A549 (cell line): ENCODE data around the gene ZNF846. TPM values are rescaled to one million over a fixed set of nuclear protein-coding genes. Genes with fewer than 3 reads are reported as not detected.
A peak's percentile ranks its signal among the peaks of the same experiment; 100 is the strongest.
"Not testable (repeated sequence)": the region's sequence is repeated elsewhere in the genome, so short reads cannot be mapped to it uniquely, and the experiment has no call there.

Source experiments
- ATAC-seq, 2 experiments: fragments of 200-7000 bp in 1 of 2; fragments of >200 bp in 1 of 2; cut with Nextera tagmentation in 1 of 2; cut with Tn5 transposase in 1 of 2; 3 replicates each; pipeline versions ENCODE4 v1.8.0 to v1.9.1; 2018 to 2020; ENCODE audit warnings: mild to moderate bottlenecking in 1 of 2, moderate library complexity in 1 of 2
- CTCF ChIA-PET: fragments of 300-600 bp; sonication (Branson Sonifier 250); formaldehyde crosslinking; extraction: SDS; loops from one replicate; lab custom pipeline; 2021; ENCODE audit warnings: antibody characterized with exemption, inconsistent platforms; lab: Yijun Ruan, JAX
- POLR2A ChIA-PET: fragments of 350-600 bp; formaldehyde crosslinking; extraction: SDS; loops from one replicate; lab custom pipeline; 2021; ENCODE audit warnings: antibody characterized with exemption, inconsistent platforms; lab: Yijun Ruan, JAX
- DNase-seq, 2 experiments: peaks; one replicate each; pipeline versions ENCODE4 v3.0.0 to v3.0.0-alpha.2; 2011 to 2016; ENCODE audit warnings: low read depth in 1 of 2, low spot score in 1 of 2
- FAIRE-seq: peaks from 2 replicates; lab custom pipeline; 2011; peaks lifted over from hg19 to GRCh38; lab: Jason Lieb, UNC
- H3K27ac ChIP-seq, 2 experiments: fragments of >200 bp; sonication (Bioruptor Twin); formaldehyde crosslinking; 3 replicates each; pipeline ENCODE4 v1.5.1; 2016 to 2017
- H3K4me1 ChIP-seq: fragments of >200 bp; sonication (Bioruptor Twin); formaldehyde crosslinking; 3 replicates; pipeline ENCODE4 v1.6.1; 2016
- H3K4me2 ChIP-seq: fragments of >200 bp; sonication (Bioruptor Twin); formaldehyde crosslinking; 3 replicates; pipeline ENCODE4 v1.6.1; 2016
- H3K4me3 ChIP-seq: fragments of >200 bp; sonication (Bioruptor Twin); formaldehyde crosslinking; 3 replicates; pipeline ENCODE4 v1.5.1; 2016
- H3K9me3 ChIP-seq: fragments of >200 bp; sonication (Bioruptor Twin); formaldehyde crosslinking; 3 replicates; pipeline ENCODE4 v1.6.1; 2016
- CBX2 ChIP-seq: fragments of 200-600 bp; sonication (generic); IDR thresholded peaks from 2 replicates; pipeline ENCODE4 v1.6.1; 2016; ENCODE audit warnings: low read depth, mild to moderate bottlenecking, borderline replicate concordance
- CBX8 ChIP-seq: fragments of 200-600 bp; sonication (generic); IDR thresholded peaks from 2 replicates; pipeline ENCODE4 v1.6.1; 2016
- CHD2 ChIP-seq: fragments of 150-350 bp; IDR thresholded peaks from 2 replicates; pipeline ENCODE4 v1.6.1; 2014; ENCODE audit warnings: low read length; ENCODE audit not compliant: partially characterized antibody
- HDAC2 ChIP-seq: fragments of 200-600 bp; sonication (generic); IDR thresholded peaks from 2 replicates; pipeline ENCODE4 v1.6.1; 2016
- HOXB5 ChIP-seq: fragments of 250-450 bp; sonication (Bioruptor Pico); IDR thresholded peaks from 2 replicates; pipeline ENCODE4 v1.5.0; 2020; ENCODE audit warnings: mild to moderate bottlenecking, moderate library complexity
- JUNB ChIP-seq: fragments of >200 bp; sonication (Bioruptor Twin); formaldehyde crosslinking; IDR thresholded peaks from 2 replicates; pipeline ENCODE4 v1.6.1; 2016
- MAX ChIP-seq: IDR thresholded peaks from 2 replicates; pipeline ENCODE4 v1.6.1; 2012
- NPAS2 ChIP-seq: fragments of 250-450 bp; sonication (Bioruptor Pico); IDR thresholded peaks from 2 replicates; pipeline ENCODE4 v1.8.0; 2022; ENCODE audit warnings: mild to moderate bottlenecking, moderate library complexity, borderline replicate concordance
- PHF8 ChIP-seq: fragments of 200-600 bp; sonication (generic); IDR thresholded peaks from 2 replicates; pipeline ENCODE4 v1.6.1; 2016; ENCODE audit warnings: low read depth, mild to moderate bottlenecking, antibody characterized with exemption, moderate library complexity, borderline replicate concordance
- POLR2AphosphoS2 ChIP-seq: conservative IDR thresholded peaks from 2 replicates; pipeline ENCODE4 v1.6.1; 2012; ENCODE audit warnings: low read length, improper control_type of control experiment, inconsistent platforms
- RARB ChIP-seq: fragments of 250-450 bp; sonication (Bioruptor Pico); IDR thresholded peaks from 2 replicates; pipeline ENCODE4 v1.8.0; 2021; ENCODE audit warnings: mild to moderate bottlenecking, moderate library complexity
- RCOR1 ChIP-seq: fragments of 150-350 bp; IDR thresholded peaks from 2 replicates; pipeline ENCODE4 v1.6.1; 2014; ENCODE audit warnings: antibody characterized with exemption, low read length, low read depth
- SREBF2 ChIP-seq: fragments of 450-650 bp; IDR thresholded peaks from 2 replicates; pipeline ENCODE4 v1.6.1; 2014; ENCODE audit warnings: mild to moderate bottlenecking, moderate library complexity
- USF2 ChIP-seq: fragments of 450-650 bp; IDR thresholded peaks from 2 replicates; pipeline ENCODE4 v1.6.1; 2014; ENCODE audit warnings: antibody characterized with exemption
- ZFP36 ChIP-seq: fragments of 450-650 bp; IDR thresholded peaks from 2 replicates; pipeline ENCODE4 v1.6.1; 2014; ENCODE audit warnings: borderline replicate concordance; ENCODE audit not compliant: partially characterized antibody
- ZNF302 ChIP-seq: fragments of 250-450 bp; sonication (Bioruptor Pico); IDR thresholded peaks from 2 replicates; pipeline ENCODE4 v1.9.0; 2021; ENCODE audit warnings: inconsistent platforms, mild to moderate bottlenecking, moderate library complexity
- ZSCAN20 ChIP-seq: fragments of 250-450 bp; sonication (Bioruptor Pico); IDR thresholded peaks from 2 replicates; pipeline ENCODE4 v1.8.0; 2022; ENCODE audit warnings: mild to moderate bottlenecking, moderate library complexity
- WGBS: methylation state at CpG from one replicate; pipeline ENCODE4 v1.1.6; 2017; ENCODE audit errors: missing lambda C conversion rate; 5-methylcytosine and 5-hydroxymethylcytosine counted together
- polyA plus RNA-seq, 4 experiments: library from polyadenylated mRNA; depleted of rRNA in 3 of 4; stranded (reverse); fragments of >200 nt; fragmentation: RNase III in 1 of 4; extraction: RNeasy Plus Mini Kit Qiagen cat#74134 plus additional on column Dnase treatment in 1 of 4; gene quantifications; 2 replicates in 3 of 4; 3 replicates in 1 of 4; pipeline ENCODE4 v1.2.3, GENCODE V29; 2011 to 2017
- TF ChIP-seq, protein P1 (sequence below): IDR thresholded peaks from 2 replicates; pipeline ENCODE4 v1.6.1; 2012
- TF ChIP-seq, protein P2 (sequence below): fragments of 250-450 bp; sonication (Bioruptor Pico); IDR thresholded peaks from 2 replicates; pipeline ENCODE4 v1.5.0; 2021; ENCODE audit warnings: mild to moderate bottlenecking, moderate library complexity, borderline replicate concordance
- TF ChIP-seq, protein P3 (sequence below): fragments of 150-350 bp; IDR thresholded peaks from 2 replicates; pipeline ENCODE4 v1.6.1; 2014; ENCODE audit warnings: low read depth, mild to moderate bottlenecking, low read length

ZNF846 gene
- polyA plus RNA-seq, 2 of the 4 experiments (the other 2 are of a cell fraction), result 2.1 to 4.5 TPM

DNA sequence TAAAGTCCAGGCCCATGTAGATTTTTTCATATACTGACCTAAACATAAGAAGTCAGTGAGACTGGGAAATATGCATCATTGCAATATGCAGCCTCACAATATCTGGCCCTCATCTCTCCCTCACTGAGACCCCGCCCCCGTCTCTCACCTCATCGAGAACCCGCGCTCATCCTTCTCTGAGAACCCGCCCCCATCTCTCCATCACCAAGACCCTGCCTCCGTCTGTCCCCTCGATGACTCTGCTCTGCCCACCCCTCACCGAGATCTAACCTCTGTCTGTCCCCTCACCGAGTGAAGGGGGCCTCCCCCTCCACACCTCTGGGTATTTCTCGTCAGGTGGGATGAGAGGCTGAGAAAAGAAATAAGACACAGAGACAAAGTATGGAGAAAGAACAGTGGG, 20.5 kb upstream of the ZNF846 start:
- Histone ChIP-seq H3K4me2 (no peak overlapping the region), H3K27ac (no peak overlapping the region), H3K4me1 (peaks cover 15% of the 10 kb centered on the region; the same call in 1 of the 3 replicates), H3K4me3 (no peak overlapping the region), H3K9me3 (peaks cover 3% of the 10 kb centered on the region; the same call in 1 of the 3 replicates)
- ATAC-seq (no peak), FAIRE-seq (no peak), DNase-seq (no peak)
- WGBS, result 84% methylated on average over 11 of the region's 11 CpGs
- TF ChIP-seq HDAC2, result no peak
- no peak for TF ChIP-seq ZFP36
- no peak for TF ChIP-seq NPAS2 (CRISPR knock-in tag)
- CTCF ChIA-PET, result no interaction called here
- POLR2A ChIA-PET, result no interaction called here

DNA sequence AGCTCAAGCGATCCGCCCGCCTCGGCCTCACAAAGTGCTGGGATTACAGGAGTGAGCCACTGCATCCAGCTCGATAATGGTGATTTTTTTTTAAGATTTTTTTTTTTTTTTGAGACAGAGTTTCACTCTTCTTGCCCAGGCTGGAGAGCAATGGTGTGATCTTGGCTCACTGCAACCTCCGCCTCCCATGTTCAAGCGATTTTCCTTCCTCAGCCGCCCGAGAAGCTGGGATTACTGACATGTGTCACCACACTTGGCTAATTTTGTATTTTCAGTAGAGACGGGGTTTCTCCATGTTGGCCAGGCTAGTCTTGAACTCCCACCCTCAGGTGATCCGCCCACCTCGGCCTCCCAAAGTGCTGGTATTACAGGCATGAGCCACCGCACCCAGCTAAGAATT, 20.1 kb upstream of the ZNF846 start:
- H3K4me3 ChIP-seq, ATAC-seq, H3K27ac ChIP-seq, CTCF ChIA-PET, H3K4me2 ChIP-seq, FAIRE-seq, H3K9me3 ChIP-seq, DNase-seq, POLR2A ChIA-PET: not testable (repeated sequence)
- WGBS, result 84% methylated on average over 13 of the region's 13 CpGs
- H3K4me1 ChIP-seq, result peaks cover 15% of the 10 kb centered on the region; the same call in 1 of the 3 replicates

DNA sequence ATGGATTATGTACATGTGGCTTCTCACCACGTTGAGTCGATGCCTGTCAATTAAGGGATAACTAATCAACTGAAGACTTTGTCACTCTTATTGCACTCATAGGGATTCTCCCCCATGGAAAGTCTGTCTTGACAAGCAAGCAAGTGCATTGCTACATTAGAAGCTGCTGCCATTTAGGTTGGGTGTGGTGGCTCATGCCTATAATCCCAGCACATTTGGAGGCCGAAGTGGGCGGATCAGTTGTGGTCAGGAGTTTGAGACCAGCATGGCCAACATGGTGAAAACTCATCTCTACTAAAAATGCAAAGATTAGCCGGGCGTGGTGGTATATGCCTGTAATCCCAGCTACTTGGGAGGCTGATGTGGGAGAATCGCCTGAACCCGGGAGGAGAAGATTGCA, 18.3 kb upstream of the ZNF846 start:
- Histone ChIP-seq H3K27ac (no peak overlapping the region), H3K4me1 (peaks cover 15% of the 10 kb centered on the region; the same call in 1 of the 3 replicates), H3K4me3 (no peak overlapping the region), H3K4me2 (no peak overlapping the region), H3K9me3 (peaks cover 3% of the 10 kb centered on the region; the same call in 1 of the 3 replicates)
- FAIRE-seq (no peak), ATAC-seq (no peak), DNase-seq (no peak)
- TF ChIP-seq, protein P1, sequence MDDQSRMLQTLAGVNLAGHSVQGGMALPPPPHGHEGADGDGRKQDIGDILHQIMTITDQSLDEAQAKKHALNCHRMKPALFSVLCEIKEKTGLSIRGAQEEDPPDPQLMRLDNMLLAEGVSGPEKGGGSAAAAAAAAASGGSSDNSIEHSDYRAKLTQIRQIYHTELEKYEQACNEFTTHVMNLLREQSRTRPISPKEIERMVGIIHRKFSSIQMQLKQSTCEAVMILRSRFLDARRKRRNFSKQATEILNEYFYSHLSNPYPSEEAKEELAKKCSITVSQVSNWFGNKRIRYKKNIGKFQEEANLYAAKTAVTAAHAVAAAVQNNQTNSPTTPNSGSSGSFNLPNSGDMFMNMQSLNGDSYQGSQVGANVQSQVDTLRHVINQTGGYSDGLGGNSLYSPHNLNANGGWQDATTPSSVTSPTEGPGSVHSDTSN, result no peak
- TF ChIP-seq CHD2 (no peak), RARB (CRISPR knock-in tag) (no peak), HOXB5 (CRISPR knock-in tag) (no peak)
- 93% methylated on average over 5 of the region's 8 CpGs for WGBS
- CTCF ChIA-PET, result interaction anchor here (0.7 kb wide), 1 partner anchor 200 kb away, joined by 3 read pairs; no protein-coding TSS in a partner anchor
- POLR2A ChIA-PET, result no interaction called here

DNA sequence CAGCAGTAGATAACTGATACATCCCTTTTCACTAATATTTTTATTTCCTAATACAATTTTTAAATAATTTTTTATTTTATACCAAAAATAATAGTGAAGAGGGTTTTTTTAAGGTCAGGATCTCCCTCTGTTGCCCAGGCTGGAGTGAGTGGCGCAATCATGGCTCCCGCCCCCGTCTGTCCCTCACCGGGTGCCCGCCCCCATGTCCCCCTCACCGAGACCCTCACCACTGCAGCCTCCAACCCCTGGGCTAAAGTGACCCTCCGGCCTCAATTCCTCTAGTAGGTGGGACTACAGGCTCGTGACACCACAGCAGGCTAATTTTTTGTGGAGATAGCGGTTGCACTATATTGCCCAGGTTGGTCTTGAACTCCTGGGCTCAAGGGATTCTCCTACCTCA, 17.8 kb upstream of the ZNF846 start:
- peak overlapping the region; percentile 91 for H3K4me2 ChIP-seq
- peaks cover 3% of the 10 kb centered on the region; the same call in 1 of the 3 replicates for H3K9me3 ChIP-seq
- ATAC-seq (no peak), FAIRE-seq (no peak), DNase-seq (no peak)
- H3K4me3 ChIP-seq, result peak overlapping the region; percentile 67
- H3K27ac ChIP-seq, result peak overlapping the region; percentile 87 to 91; a peak in 5 of 6 replicates
- peaks cover 15% of the 10 kb centered on the region; the same call in 1 of the 3 replicates for H3K4me1 ChIP-seq
- ChIA-PET POLR2A (no interaction called here), CTCF (no interaction called here)
- 94% methylated on average over 5 of the region's 9 CpGs for WGBS
- TF ChIP-seq USF2 (no peak), SREBF2 (no peak), MAX (no peak)

GRCh38 chr19:9785367-9786331, 17.1 kb upstream of the ZNF846 start:
- FAIRE-seq, result no peak
- POLR2A ChIA-PET, result interaction anchor here (0.7 kb wide), 1 partner anchor 123 kb away, joined by 7 read pairs; no protein-coding TSS in a partner anchor
- H3K9me3 ChIP-seq, result peaks cover 3% of the 10 kb centered on the region; the same call in 1 of the 3 replicates
- TF ChIP-seq CBX2, result no peak
- no peak for TF ChIP-seq POLR2AphosphoS2
- TF ChIP-seq, protein P2, sequence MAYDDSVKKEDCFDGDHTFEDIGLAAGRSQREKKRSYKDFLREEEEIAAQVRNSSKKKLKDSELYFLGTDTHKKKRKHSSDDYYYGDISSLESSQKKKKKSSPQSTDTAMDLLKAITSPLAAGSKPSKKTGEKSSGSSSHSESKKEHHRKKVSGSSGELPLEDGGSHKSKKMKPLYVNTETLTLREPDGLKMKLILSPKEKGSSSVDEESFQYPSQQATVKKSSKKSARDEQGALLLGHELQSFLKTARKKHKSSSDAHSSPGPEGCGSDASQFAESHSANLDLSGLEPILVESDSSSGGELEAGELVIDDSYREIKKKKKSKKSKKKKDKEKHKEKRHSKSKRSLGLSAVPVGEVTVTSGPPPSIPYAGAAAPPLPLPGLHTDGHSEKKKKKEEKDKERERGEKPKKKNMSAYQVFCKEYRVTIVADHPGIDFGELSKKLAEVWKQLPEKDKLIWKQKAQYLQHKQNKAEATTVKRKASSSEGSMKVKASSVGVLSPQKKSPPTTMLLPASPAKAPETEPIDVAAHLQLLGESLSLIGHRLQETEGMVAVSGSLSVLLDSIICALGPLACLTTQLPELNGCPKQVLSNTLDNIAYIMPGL (CRISPR knock-in tag), result no peak
- no peak for TF ChIP-seq ZNF302
- peak; percentile 83 for TF ChIP-seq PHF8
- TF ChIP-seq JUNB, result no peak
- TF ChIP-seq RCOR1, result no peak
- TF ChIP-seq, protein P3, sequence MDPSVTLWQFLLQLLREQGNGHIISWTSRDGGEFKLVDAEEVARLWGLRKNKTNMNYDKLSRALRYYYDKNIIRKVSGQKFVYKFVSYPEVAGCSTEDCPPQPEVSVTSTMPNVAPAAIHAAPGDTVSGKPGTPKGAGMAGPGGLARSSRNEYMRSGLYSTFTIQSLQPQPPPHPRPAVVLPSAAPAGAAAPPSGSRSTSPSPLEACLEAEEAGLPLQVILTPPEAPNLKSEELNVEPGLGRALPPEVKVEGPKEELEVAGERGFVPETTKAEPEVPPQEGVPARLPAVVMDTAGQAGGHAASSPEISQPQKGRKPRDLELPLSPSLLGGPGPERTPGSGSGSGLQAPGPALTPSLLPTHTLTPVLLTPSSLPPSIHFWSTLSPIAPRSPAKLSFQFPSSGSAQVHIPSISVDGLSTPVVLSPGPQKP, result no peak
- no peak for TF ChIP-seq CBX8
- no peak for TF ChIP-seq ZSCAN20

More at GRCh38 chr19:9785367-9786331, 17.1 kb upstream of the ZNF846 start:
- ATAC-seq (peak; percentile 89 to 93), DNase-seq (peak; percentile 70 to 93)
- H3K4me2 ChIP-seq, result peak overlapping the region; percentile 91
- 37% methylated on average over 13 of the region's 74 CpGs for WGBS
- H3K4me3 ChIP-seq, result peak overlapping the region; percentile 67
- peak overlapping the region; percentile 87 to 91 for H3K27ac ChIP-seq
- CTCF ChIA-PET, result no interaction called here
- peaks cover 12% of the 10 kb centered on the region; the same call in 1 of the 3 replicates for H3K4me1 ChIP-seq
